SK-N-SH (cell line): ENCODE data around the gene MBNL1. TPM values are rescaled to one million over a fixed set of nuclear protein-coding genes. Genes with fewer than 3 reads are reported as not detected.

Experiments
- CTCF ChIA-PET: fragments of 300-600, 350-600 bp; formaldehyde crosslinking; extraction: SDS; loops from one replicate; lab custom pipeline; 2021; lab: Yijun Ruan, JAX
- POLR2A ChIA-PET: fragments of 350-600 bp; sonication (Branson Sonifier 250); formaldehyde crosslinking; extraction: SDS; loops from one replicate; lab custom pipeline; 2020; ENCODE audit warnings: antibody characterized with exemption, inconsistent platforms; lab: Yijun Ruan, JAX
- DNase-seq: peaks from one replicate; pipeline ENCODE4 v3.0.0; 2012
- H2AFZ ChIP-seq: fragments of 200-600 bp; sonication (generic); 2 replicates; pipeline ENCODE4 v1.8.1; 2016; ENCODE audit warnings: antibody characterized with exemption, mild to moderate bottlenecking, low read depth
- H3F3A ChIP-seq: fragments of 200-600 bp; sonication (generic); replicated peaks from 2 replicates; pipeline ENCODE3; 2016; ENCODE audit warnings: antibody characterized with exemption, mild to moderate bottlenecking; ENCODE audit not compliant: insufficient read depth
- H3K27ac ChIP-seq, 2 experiments: fragments of 200-500 bp in 1 of 2; fragments of 200-600 bp in 1 of 2; sonication (Bioruptor generic) in 1 of 2; sonication (generic), shearing (Covaris generic) in 1 of 2; 2 replicates each; pipeline versions ENCODE4 v1.5.1 to v1.6.1; 2014 to 2016; ENCODE audit warnings: low read depth in 2 of 2, inconsistent platforms in 1 of 2, low read length in 1 of 2, mild to moderate bottlenecking in 1 of 2, mixed read lengths in 1 of 2
- H3K27me3 ChIP-seq: fragments of 200-600 bp; sonication (generic), shearing (Covaris generic); 2 replicates; pipeline ENCODE4 v1.6.1; 2016; ENCODE audit warnings: mixed run types; ENCODE audit not compliant: insufficient read depth
- H3K36me3 ChIP-seq, 2 experiments: fragments of 200-500 bp in 1 of 2; fragments of 200-600 bp in 1 of 2; sonication (Bioruptor generic) in 1 of 2; sonication (generic) in 1 of 2; replicated peaks in 1 of 2; 2 replicates each; pipeline versions ENCODE3 to v1.5.1; 2014 to 2016; ENCODE audit warnings: low read length in 1 of 2, mild to moderate bottlenecking in 1 of 2; ENCODE audit not compliant: insufficient read depth in 2 of 2, control insufficient read depth in 1 of 2
- H3K4me1 ChIP-seq, 2 experiments: fragments of 200-500 bp in 1 of 2; fragments of 200-600 bp in 1 of 2; sonication (Bioruptor generic) in 1 of 2; sonication (generic), shearing (Covaris generic) in 1 of 2; 2 replicates each; pipeline versions ENCODE4 v1.5.1 to v1.6.1; 2014 to 2016; ENCODE audit warnings: low read depth in 1 of 2, low read length in 1 of 2, mixed run types in 1 of 2; ENCODE audit not compliant: insufficient read depth in 2 of 2, control insufficient read depth in 1 of 2
- H3K4me2 ChIP-seq: fragments of 200-600 bp; sonication (generic), shearing (Covaris generic); 2 replicates; pipeline ENCODE4 v1.6.1; 2017; ENCODE audit warnings: mixed run types
- H3K4me3 ChIP-seq, 2 experiments: fragments of 200-500 bp in 1 of 2; fragments of 200-600 bp in 1 of 2; sonication (Bioruptor generic) in 1 of 2; sonication (generic), shearing (Covaris generic) in 1 of 2; 2 replicates each; pipeline versions ENCODE4 v1.5.1 to v1.8.1; 2014 to 2016; ENCODE audit warnings: low read depth in 2 of 2, inconsistent platforms in 1 of 2, low read length in 1 of 2, mild to moderate bottlenecking in 1 of 2, mixed read lengths in 1 of 2, moderate library complexity in 1 of 2
- H3K79me2 ChIP-seq: fragments of 200-600 bp; sonication (generic); 2 replicates; pipeline ENCODE4 v1.8.1; 2017; ENCODE audit warnings: mild to moderate bottlenecking; ENCODE audit not compliant: insufficient read depth
- H3K9ac ChIP-seq: fragments of 200-600 bp; sonication (generic); 2 replicates; pipeline ENCODE4 v1.6.1; 2017; ENCODE audit warnings: mixed run types
- H3K9me2 ChIP-seq: fragments of 200-600 bp; sonication (generic); 2 replicates; pipeline ENCODE4 v1.6.1; 2017; ENCODE audit warnings: mixed run types
- H3K9me3 ChIP-seq: fragments of 200-600 bp; sonication (generic); 2 replicates; pipeline ENCODE4 v1.6.1; 2017; ENCODE audit warnings: mixed run types, mild to moderate bottlenecking, moderate library complexity
- H4K20me1 ChIP-seq: fragments of 200-600 bp; sonication (generic); 2 replicates; pipeline ENCODE4 v1.6.1; 2017; ENCODE audit warnings: mild to moderate bottlenecking, mixed run types; ENCODE audit not compliant: insufficient read depth
- CHD2 ChIP-seq: fragments of 150-350 bp; IDR thresholded peaks from 2 replicates; pipeline ENCODE4 v1.6.1; 2018; ENCODE audit warnings: low read length; ENCODE audit not compliant: partially characterized antibody
- CTCF ChIP-seq: fragments of 200-600 bp; sonication (generic); IDR thresholded peaks from 2 replicates; pipeline ENCODE4 v1.6.1; 2017; ENCODE audit warnings: antibody characterized with exemption, mild to moderate bottlenecking, moderate library complexity
- ELF1 ChIP-seq: IDR thresholded peaks from 2 replicates; pipeline ENCODE4 v1.4.0; 2012
- EZH2phosphoT487 ChIP-seq: fragments of 200-600 bp; sonication (generic); IDR thresholded peaks from 2 replicates; pipeline ENCODE4 v1.6.1; 2017; ENCODE audit warnings: low read depth, mixed run types, mild to moderate bottlenecking, antibody characterized with exemption, moderate library complexity, borderline replicate concordance
- FOSL2 ChIP-seq: IDR thresholded peaks from 2 replicates; pipeline ENCODE4 v1.4.0; 2012; ENCODE audit warnings: low read depth, mild to moderate bottlenecking, moderate library complexity, borderline replicate concordance
- FOXJ3 ChIP-seq: sonication (generic); formaldehyde crosslinking; IDR thresholded peaks from 2 replicates; pipeline ENCODE4 v1.5.1; 2020; ENCODE audit warnings: mild to moderate bottlenecking, missing genetic modification reagents
- GABPA ChIP-seq: IDR thresholded peaks from 2 replicates; pipeline ENCODE4 v1.4.0; 2012; ENCODE audit warnings: low read depth, mild to moderate bottlenecking
- GATA2 ChIP-seq: sonication (generic); formaldehyde crosslinking; IDR thresholded peaks from 2 replicates; pipeline ENCODE4 v1.5.0; 2020; ENCODE audit warnings: mild to moderate bottlenecking, missing genetic modification reagents
- JUND ChIP-seq: IDR thresholded peaks from 2 replicates; pipeline ENCODE4 v1.4.0; 2012
- MXI1 ChIP-seq: IDR thresholded peaks from 2 replicates; pipeline ENCODE4 v1.6.1; 2012; ENCODE audit warnings: mild to moderate bottlenecking, low read depth, low read length, improper control_type of control experiment
- NFIC ChIP-seq: IDR thresholded peaks from 2 replicates; pipeline ENCODE4 v1.4.0; 2012; ENCODE audit warnings: borderline replicate concordance
- NRF1 ChIP-seq: IDR thresholded peaks from 2 replicates; pipeline ENCODE4 v1.6.1; 2012; ENCODE audit warnings: low read depth, mild to moderate bottlenecking, low read length
- PBX3 ChIP-seq: IDR thresholded peaks from 2 replicates; pipeline ENCODE4; 2012
- POLR2AphosphoS5 ChIP-seq: IDR thresholded peaks from 2 replicates; pipeline ENCODE4 v1.6.1; 2012; ENCODE audit warnings: low read depth, low read length
- RCOR1 ChIP-seq: fragments of 150-350 bp; IDR thresholded peaks from 2 replicates; pipeline ENCODE4 v1.6.1; 2017; ENCODE audit warnings: antibody characterized with exemption, low read length
- REST ChIP-seq: IDR thresholded peaks from 2 replicates; pipeline ENCODE4 v1.6.1; 2012; ENCODE audit warnings: mild to moderate bottlenecking, low read depth, low read length, moderate library complexity
- RFX5 ChIP-seq: IDR thresholded peaks from 2 replicates; pipeline ENCODE4 v1.6.1; 2012; ENCODE audit warnings: mild to moderate bottlenecking, improper control_type of control experiment, low read length
- RXRA ChIP-seq: IDR thresholded peaks from 2 replicates; pipeline ENCODE4 v1.4.0; 2012; ENCODE audit warnings: low read depth, mild to moderate bottlenecking, borderline replicate concordance
- TCF12 ChIP-seq: IDR thresholded peaks from 2 replicates; pipeline ENCODE4 v1.4.0; 2012
- TEAD4 ChIP-seq: IDR thresholded peaks from 2 replicates; pipeline ENCODE4 v1.4.0; 2012; ENCODE audit warnings: mild to moderate bottlenecking, borderline replicate concordance; ENCODE audit not compliant: insufficient read depth
- YY1 ChIP-seq: IDR thresholded peaks from 2 replicates; pipeline ENCODE4 v1.4.0; 2012; ENCODE audit warnings: low read depth, mild to moderate bottlenecking
- ZBTB33 ChIP-seq: IDR thresholded peaks from 2 replicates; pipeline ENCODE4 v1.4.0; 2012; ENCODE audit warnings: low read depth, borderline replicate concordance
- WGBS: methylation state at CpG from one replicate; pipeline ENCODE4 v1.1.6; 2017; ENCODE audit warnings: low lambda C conversion rate; 5-methylcytosine and 5-hydroxymethylcytosine counted together
- polyA plus RNA-seq, 3 experiments: library from polyadenylated mRNA; depleted of rRNA; stranded (reverse); fragments of >200 nt; gene quantifications; 2 replicates each; pipeline ENCODE4 v1.2.3, GENCODE V29; 2012

The MBNL1 gene
- polyA plus RNA-seq, 1 of the 3 experiments (the other 2 are of a cell fraction) = 44.3 TPM

GRCh38 chr3:152379415-152380042, 110.8 kb downstream of the MBNL1 start:
- POLR2A ChIA-PET = no interaction called here

GRCh38 chr3:152380043-152380442, 111.3 kb downstream of the MBNL1 start:
- Histone ChIP-seq H3K27ac (peak overlapping the region in 1 of 2 experiments; percentile 36; a peak in 2 of 4 replicates), H2AFZ (no peak overlapping the region), H3K9ac (no peak overlapping the region), H3K36me3 (peaks cover 4 to 13% of the 10 kb centered on the region in 2 experiments), H3K4me3 (no peak overlapping the region), H3K4me1 (peaks cover 5 to 62% of the 10 kb centered on the region in 2 experiments; a peak in 3 of 4 replicates), H3K27me3 (no peaks in the 10 kb centered on the region), H3F3A (peaks cover 25% of the 10 kb centered on the region), H3K4me2 (no peak overlapping the region), H3K9me2 (no peaks in the 10 kb centered on the region), H3K79me2 (peaks cover 100% of the 10 kb centered on the region), H4K20me1 (peaks cover 36% of the 10 kb centered on the region), H3K9me3 (no peaks in the 10 kb centered on the region)
- ChIA-PET CTCF (no interaction called here), POLR2A (no interaction called here)
- no peak for DNase-seq
- 84% methylated on average over 3 of the region's 3 CpGs for WGBS
- TF ChIP-seq TEAD4 (no peak), CHD2 (no peak), ELF1 (no peak), NFIC (no peak), RFX5 (no peak), NRF1 (no peak), PBX3 (no peak), POLR2AphosphoS5 (no peak), GATA2 (CRISPR knock-in tag) (no peak), FOSL2 (no peak), FOXJ3 (CRISPR knock-in tag) (no peak), ZBTB33 (no peak), YY1 (no peak), EZH2phosphoT487 (no peak), CTCF (no peak), REST (no peak)

More at GRCh38 chr3:152379415-152380042, 110.8 kb downstream of the MBNL1 start:
- Histone ChIP-seq H3K9me3 (no peaks in the 10 kb centered on the region), H3K9ac (no peak overlapping the region), H3K27ac (peak overlapping the region in 1 of 2 experiments; percentile 36; a peak in 2 of 4 replicates), H3K36me3 (peaks cover 4 to 16% of the 10 kb centered on the region in 2 experiments), H3K9me2 (no peaks in the 10 kb centered on the region), H3K79me2 (peaks cover 100% of the 10 kb centered on the region), H3K27me3 (no peaks in the 10 kb centered on the region), H3K4me2 (no peak overlapping the region), H4K20me1 (peaks cover 32% of the 10 kb centered on the region), H3K4me3 (no peak overlapping the region), H3K4me1 (peaks cover 2 to 62% of the 10 kb centered on the region in 2 experiments; a peak in 3 of 4 replicates), H3F3A (peaks cover 26% of the 10 kb centered on the region), H2AFZ (no peak overlapping the region)
- TF ChIP-seq TEAD4 (no peak), TCF12 (no peak), GABPA (no peak), RFX5 (no peak), MXI1 (no peak), GATA2 (CRISPR knock-in tag) (no peak), RCOR1 (no peak), JUND (no peak), RXRA (no peak)
- CTCF ChIA-PET = no interaction called here
- DNase-seq = no peak
- WGBS = 82% methylated on average over 4 of the region's 4 CpGs
